GM10847 (cell line): ENCODE data around the gene KNG1.

Experiments
- POLR2A ChIP-seq: IDR thresholded peaks from 2 replicates; pipeline ENCODE4 v1.6.1; 2011; ENCODE audit not compliant: insufficient read length; ENCODE audit errors: extremely low read depth

The KNG1 gene

DNA sequence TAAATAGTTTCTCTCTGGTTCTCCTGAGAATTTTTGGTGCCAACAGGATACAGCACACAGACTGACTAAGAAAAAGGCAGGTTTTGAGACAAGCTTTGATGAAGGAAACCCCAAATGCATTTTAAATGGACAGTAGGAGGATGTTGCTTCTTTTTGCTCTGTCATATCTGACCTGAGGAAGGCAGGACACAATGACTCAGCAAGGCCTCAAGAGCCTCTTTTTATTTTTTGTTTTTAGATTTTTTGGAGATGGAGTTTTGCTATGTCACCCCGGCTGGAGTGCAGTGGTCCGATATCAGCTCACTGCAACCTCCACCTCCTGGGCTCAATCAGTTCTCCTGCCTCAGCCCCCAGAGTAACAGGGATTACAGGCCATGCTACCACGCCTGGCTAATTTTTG lies 16.9 kb upstream of the KNG1 start:
- TF ChIP-seq POLR2A, result no peak

DNA sequence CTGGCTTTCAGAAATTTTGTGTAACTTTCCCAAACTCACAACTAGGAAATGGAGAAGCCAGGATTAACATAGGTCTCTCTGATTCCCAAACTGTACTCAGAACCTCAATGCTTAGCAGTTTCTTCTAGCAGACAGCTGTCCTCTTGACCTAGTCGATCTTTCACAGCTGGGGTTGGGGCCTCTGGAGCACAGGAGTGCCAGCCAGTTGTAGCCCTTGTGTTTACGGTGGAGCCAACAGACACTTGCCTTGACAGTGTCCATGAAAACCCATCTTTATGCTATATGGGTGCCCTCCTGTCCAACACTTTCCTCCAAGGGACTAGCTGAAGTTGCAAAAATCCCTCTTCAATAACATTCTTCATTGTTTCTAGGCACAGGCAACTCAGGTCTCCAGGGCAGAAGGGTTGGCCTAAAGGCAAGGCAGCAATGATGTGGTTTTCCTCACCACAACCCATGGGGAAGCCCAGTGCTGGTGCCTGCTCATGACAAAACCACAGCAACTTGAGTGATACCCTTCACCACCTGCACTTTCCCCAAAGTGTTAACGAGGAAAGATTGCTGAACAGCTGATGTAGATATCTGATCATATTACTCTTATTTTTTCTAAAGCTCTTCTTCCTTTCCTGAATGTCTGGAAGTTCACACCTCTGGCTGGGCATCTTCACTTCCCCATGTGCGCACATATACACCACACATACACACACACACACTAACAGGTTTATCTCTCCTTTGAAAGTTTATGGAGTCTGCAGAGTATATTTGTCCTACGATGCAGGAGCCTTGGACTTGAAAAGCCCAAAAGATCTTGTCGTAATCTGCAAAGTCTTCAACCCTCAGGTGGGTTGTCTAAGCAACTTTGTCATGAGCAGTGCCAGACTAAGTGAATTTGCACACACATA lies 11.0 kb upstream of the KNG1 start:
- TF ChIP-seq POLR2A, result no peak

DNA sequence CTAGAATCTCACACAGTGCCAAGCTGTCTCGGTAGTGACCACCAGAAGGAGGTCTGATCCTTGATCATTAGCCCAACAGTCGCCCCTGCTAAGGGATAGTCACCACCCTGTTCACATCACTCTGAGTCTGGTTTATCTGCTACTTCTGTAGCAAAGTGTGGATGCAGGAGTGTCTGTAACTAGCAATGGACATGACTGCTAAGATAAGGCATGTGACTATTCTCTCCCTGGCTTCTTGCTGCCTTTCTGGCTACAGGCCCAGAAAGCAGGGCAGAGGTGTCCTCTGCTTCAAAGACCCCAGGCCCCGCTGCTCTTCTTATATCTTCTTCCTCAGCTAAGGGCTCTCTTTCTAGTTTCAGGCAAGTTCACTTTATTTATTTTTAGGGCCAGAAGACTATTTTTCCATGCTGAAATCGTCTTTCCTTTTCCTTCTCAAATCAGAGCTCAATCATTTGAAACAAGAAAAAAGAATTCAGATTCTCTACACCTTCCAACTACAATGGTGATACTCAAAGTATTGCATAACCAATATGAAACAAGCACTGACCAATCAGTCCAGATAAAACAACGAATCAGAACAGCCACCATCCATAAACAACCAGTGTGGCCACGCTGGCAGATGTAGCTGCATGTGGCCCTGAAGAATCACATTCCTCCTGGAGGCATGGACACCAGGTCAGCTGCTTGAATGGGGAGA lies 8.0 kb upstream of the KNG1 start:
- no peak for TF ChIP-seq POLR2A

- TF ChIP-seq POLR2A, result no peak
Measured at GRCh38 chr3:186713499-186713898, 3.7 kb upstream of the KNG1 start.

- no peak for TF ChIP-seq POLR2A
Measured at GRCh38 chr3:186719945-186720739, 3.0 kb downstream of the KNG1 start.

DNA sequence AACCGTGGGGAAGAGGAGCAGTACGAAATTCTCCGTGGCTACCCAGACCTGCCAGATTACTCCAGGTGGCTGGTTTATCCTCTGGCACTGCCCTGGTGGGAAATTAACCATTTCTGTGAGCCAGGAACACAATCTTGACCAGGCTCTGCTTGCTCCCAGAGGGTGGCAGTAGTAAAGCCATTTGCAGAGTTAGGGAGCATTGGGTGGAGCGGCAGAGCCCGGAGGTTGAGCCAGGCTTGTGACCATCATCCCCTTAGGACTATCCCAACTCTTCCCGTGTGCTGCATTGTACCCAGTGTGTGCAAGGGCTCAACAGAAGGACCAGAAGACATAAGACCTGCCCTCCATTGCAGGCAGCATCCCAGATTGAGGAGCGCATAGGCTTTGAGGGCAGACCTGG lies 5.3 kb downstream of the KNG1 start:
- no peak for TF ChIP-seq POLR2A

GRCh38 chr3:186724911-186725310 lies 7.8 kb downstream of the KNG1 start:
- no peak for TF ChIP-seq POLR2A

DNA sequence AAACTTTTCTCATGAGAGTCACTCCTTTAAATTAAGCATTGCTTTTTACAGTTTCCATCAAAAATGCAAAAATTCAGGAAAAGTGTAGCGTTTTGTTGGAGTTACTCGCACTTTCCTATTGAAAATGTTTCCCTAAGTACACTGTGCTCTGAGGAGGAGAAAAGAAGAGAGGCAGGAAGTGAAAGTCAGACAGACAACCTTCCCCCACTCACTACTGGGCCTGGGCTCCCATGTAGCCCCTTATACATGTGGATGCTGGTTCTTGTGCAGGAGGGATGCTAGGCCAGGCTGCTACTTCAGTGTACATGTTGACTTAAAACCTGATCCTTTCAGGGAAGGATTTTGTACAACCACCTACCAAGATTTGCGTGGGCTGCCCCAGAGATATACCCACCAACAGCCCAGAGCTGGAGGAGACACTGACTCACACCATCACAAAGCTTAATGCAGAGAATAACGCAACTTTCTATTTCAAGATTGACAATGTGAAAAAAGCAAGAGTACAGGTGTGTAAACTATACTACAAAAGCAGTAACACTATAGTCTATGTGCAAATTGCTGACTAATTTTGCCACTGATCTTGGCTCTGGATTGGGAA lies 15.1 kb downstream of the KNG1 start:
- TF ChIP-seq POLR2A, result no peak

- no peak for TF ChIP-seq POLR2A
Measured at GRCh38 chr3:186742618-186743380, 25.6 kb downstream of the KNG1 start.

DNA sequence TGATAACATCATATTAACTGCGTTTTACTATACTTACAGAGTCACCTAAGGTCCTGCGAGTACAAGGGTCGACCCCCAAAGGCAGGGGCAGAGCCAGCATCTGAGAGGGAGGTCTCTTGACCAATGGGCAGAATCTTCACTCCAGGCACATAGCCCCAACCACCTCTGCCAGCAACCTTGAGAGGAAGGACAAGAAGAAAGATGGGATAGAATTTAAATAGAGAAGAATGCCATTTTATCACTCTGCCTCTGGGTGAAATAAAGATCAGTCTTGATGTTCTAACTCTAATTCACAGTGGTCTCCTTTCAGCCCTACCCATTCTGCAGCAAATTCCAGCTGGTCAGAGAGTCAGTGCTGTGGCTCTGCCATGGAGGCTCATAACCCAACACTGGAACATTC lies 26.5 kb downstream of the KNG1 start:
- TF ChIP-seq POLR2A, result no peak

GRCh38 chr3:186746008-186746407 lies 28.8 kb downstream of the KNG1 start:
- no peak for TF ChIP-seq POLR2A

- TF ChIP-seq POLR2A, result no peak
Measured at GRCh38 chr3:186750316-186750715, 33.2 kb downstream of the KNG1 start.

- no peak for TF ChIP-seq POLR2A
Measured at GRCh38 chr3:186751480-186751879, 34.3 kb downstream of the KNG1 start.

GRCh38 chr3:186754006-186754405 lies 36.8 kb downstream of the KNG1 start:
- no peak for TF ChIP-seq POLR2A
